ENCODE data around the gene SSUH2.

Gene SSUH2

DNA sequence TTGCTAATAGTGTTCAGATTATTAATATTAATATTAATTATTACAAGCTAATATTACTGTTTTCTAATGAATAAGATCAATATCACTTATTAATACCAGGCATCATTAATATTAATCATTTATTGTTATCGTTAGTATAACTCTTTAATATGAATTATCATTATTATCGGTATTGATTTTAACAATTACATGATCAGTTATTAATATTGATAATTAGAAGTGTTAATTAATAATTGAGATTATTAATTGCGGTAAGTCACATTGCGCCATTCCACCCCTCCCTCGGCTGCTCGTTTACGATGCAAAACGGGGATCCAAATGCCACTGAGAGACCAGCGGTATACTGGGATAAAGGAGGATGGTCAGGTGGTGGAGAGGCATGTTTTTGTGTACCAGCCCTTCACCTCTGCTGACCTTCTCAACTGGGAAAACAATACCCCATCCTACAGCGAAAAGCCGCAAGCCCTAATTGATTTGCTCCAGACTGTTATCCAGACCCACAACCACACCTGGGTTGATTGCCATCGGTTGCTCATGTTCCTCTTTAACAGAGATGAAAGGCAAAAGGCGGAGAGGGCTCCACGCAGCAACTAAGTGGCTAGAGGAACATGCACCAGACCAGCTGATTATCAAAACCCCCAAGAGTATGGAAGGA, 28.6 kb upstream of the SSUH2 start:
- Histone ChIP-seq H3K9ac (ENCODE audit: low read length) (no peak overlapping the region), H3K4me3 (ENCODE audit: low read depth in 1 of 2, low read length in 2 of 2) (no peak overlapping the region), H3K27me3 (ENCODE audit: control insufficient read depth in 1 of 2, insufficient read depth in 2 of 2, low read length in 2 of 2) (no peaks in the 10 kb centered on the region), H3K4me1 (ENCODE audit: insufficient read depth, low read length) (no peaks in the 10 kb centered on the region), H3K36me3 (ENCODE audit: insufficient read depth, low read length) (no peaks in the 10 kb centered on the region), H3K9me3 (ENCODE audit: low read length) (no peaks in the 10 kb centered on the region), H3K27ac (ENCODE audit: low read depth, low read length) (no peak overlapping the region)

DNA sequence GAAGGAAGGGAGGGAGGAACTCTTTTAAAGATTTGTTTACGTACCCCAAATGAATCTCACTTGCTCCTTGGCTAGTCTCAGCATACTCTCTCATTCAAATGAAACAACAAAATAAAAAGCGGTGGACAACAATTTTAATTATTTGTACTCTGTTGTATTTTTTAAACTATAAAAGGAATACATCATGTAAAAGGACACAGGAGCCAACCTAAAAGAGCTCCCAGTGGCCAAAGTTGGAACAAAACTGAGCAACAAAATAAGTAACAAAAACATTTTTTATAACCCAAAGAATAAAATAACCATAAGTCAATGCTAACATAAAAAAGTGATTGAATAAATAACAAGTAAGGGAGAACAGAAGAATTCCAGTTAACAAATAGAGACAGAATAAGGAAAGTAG, 24.4 kb upstream of the SSUH2 start:
- Histone ChIP-seq H3K9ac (ENCODE audit: low read length) (no peak overlapping the region), H3K4me3 (ENCODE audit: low read depth in 1 of 2, low read length in 2 of 2) (no peak overlapping the region), H3K4me1 (ENCODE audit: insufficient read depth, low read length) (no peaks in the 10 kb centered on the region), H3K9me3 (ENCODE audit: low read length) (no peaks in the 10 kb centered on the region), H3K36me3 (ENCODE audit: insufficient read depth, low read length) (no peaks in the 10 kb centered on the region), H3K27ac (ENCODE audit: low read depth, low read length) (no peak overlapping the region), H3K27me3 (ENCODE audit: control insufficient read depth in 1 of 2, insufficient read depth in 2 of 2, low read length in 2 of 2) (no peaks in the 10 kb centered on the region)

DNA sequence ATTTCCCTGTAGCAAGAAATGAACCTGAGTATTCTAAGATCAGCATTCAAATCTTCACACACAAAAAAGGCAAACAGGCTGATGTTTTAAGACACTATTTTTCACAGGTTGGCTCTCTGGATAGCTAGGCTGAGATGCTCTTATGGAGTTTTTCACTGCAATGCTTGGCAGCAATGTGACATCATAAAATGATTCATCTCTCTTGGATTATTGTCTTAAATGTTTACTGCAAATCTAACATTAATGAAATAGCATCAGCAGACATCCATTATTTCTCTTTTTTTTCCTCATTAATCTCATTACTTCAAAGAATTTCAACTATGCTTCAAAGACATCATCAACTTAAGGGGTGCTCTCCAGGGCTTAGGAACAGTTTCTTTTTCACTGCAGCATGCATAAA, 23.6 kb upstream of the SSUH2 start:
- H3K27ac ChIP-seq (ENCODE audit: low read depth, low read length), result no peak overlapping the region
- no peak overlapping the region for H3K4me3 ChIP-seq (ENCODE audit: low read depth in 1 of 2, low read length in 2 of 2)
- H3K36me3 ChIP-seq (ENCODE audit: insufficient read depth, low read length), result no peaks in the 10 kb centered on the region
- no peaks in the 10 kb centered on the region for H3K27me3 ChIP-seq (ENCODE audit: control insufficient read depth in 1 of 2, insufficient read depth in 2 of 2, low read length in 2 of 2)
- no peaks in the 10 kb centered on the region for H3K9me3 ChIP-seq (ENCODE audit: low read length)
- H3K9ac ChIP-seq (ENCODE audit: low read length), result no peak overlapping the region
- no peaks in the 10 kb centered on the region for H3K4me1 ChIP-seq (ENCODE audit: insufficient read depth, low read length)

DNA sequence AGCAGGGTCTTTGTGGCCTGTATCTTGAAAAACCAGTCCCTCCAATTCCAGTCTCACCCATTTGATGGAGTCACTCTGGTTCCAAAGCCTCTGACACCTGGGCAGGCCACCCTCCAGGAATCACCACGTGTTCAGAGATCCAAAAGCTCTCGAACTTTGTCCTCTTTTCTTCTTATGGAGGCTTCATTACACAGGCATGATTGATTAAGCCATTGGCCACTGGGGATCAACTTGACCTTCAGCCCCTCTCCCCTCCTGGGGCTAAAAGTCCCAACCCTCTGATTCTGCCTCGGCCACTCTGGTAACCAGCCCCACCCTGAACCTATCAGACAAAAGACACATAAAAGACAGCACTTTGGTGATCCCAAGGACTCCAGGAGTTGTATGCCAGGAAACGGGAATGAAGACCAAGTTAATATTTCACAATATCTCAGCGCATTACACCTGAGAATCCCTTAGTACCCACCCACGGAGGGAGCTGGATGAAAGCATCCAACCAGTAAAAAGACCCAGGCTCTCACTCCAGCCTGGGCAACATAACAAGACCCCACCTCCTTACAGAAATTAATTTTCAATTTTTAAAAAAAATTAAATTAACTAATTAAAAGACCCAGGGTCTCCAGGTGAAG, 23.0 kb upstream of the SSUH2 start:
- H3K4me1 ChIP-seq (ENCODE audit: insufficient read depth, low read length), result no peaks in the 10 kb centered on the region
- H3K27ac ChIP-seq (ENCODE audit: low read depth, low read length), result no peak overlapping the region
- no peaks in the 10 kb centered on the region for H3K36me3 ChIP-seq (ENCODE audit: insufficient read depth, low read length)
- H3K9me3 ChIP-seq (ENCODE audit: low read length), result no peaks in the 10 kb centered on the region
- H3K9ac ChIP-seq (ENCODE audit: low read length), result no peak overlapping the region
- H3K4me3 ChIP-seq (ENCODE audit: low read depth in 1 of 2, low read length in 2 of 2), result no peak overlapping the region
- H3K27me3 ChIP-seq (ENCODE audit: control insufficient read depth in 1 of 2, insufficient read depth in 2 of 2, low read length in 2 of 2), result no peaks in the 10 kb centered on the region

DNA sequence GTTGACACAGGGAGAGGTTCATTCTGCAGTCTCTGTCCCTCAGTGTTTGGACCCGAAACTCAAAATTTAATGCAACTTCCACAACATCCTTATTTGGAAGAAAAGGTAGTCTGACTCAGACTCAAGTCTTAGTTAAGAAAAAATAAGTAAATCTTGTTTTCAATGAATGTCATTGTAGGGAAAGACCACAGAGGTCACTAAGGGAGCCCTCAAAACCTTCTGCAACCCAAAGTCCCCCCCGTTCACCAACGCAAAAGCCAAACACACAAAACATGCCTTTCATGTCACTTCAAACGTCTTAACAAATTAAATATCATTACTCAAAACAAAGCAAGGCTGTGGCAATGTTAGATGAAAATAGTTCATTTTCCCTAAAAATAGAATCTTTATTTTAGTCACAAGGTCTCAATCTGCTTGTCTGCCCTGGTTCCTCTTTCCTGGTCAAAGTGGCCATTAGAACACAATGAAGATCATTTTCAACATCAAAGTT, 20.9 kb upstream of the SSUH2 start:
- Histone ChIP-seq H3K9me3 (ENCODE audit: low read length) (no peaks in the 10 kb centered on the region), H3K4me3 (ENCODE audit: low read depth in 1 of 2, low read length in 2 of 2) (no peak overlapping the region), H3K4me1 (ENCODE audit: insufficient read depth, low read length) (no peaks in the 10 kb centered on the region), H3K27ac (ENCODE audit: low read depth, low read length) (no peak overlapping the region), H3K36me3 (ENCODE audit: insufficient read depth, low read length) (no peaks in the 10 kb centered on the region), H3K27me3 (ENCODE audit: control insufficient read depth in 1 of 2, insufficient read depth in 2 of 2, low read length in 2 of 2) (no peaks in the 10 kb centered on the region), H3K9ac (ENCODE audit: low read length) (no peak overlapping the region)

DNA sequence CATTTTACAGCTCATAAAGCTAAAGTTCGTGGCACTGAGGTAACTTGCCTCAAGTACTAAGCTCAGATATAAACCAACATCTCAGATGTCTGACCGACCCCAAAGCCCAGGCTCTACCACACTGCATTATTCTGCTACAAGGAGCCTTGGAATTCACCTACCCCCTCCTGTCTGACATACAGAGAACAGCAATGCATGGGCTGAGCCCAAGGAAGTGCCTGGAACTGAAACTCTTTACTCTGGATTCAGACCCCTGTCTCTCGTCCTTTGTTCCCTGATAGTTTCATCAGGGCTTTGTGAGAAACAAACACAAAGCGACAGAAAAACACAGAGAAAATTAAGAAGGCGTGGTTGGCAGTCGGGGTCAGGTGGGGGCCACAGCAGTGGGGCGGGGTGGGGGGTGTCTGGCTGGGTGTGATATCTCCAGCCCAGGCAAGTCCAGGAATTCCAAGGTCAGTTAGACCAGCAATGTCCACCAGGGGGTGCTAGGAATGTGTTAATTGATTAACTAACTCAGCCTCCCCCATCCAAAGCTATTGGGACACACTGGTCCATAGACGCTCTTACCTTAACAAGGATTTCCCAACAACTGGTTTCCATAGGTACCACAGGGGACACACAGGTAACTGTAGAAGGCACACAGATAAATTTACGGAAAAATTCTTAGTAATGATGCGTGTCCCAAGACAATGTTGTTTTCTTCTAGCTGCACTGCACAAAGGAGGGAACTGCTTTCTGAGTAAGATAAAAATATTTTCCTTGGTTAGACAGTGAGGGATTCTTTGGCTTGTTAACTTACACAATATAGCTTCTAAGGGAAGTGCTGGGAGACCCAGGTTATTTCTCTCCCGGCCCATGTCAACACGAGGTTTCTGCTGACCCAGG, 18.8 kb upstream of the SSUH2 start:
- Histone ChIP-seq H3K9me3 (ENCODE audit: low read length) (no peaks in the 10 kb centered on the region), H3K27me3 (ENCODE audit: control insufficient read depth in 1 of 2, insufficient read depth in 2 of 2, low read length in 2 of 2) (no peaks in the 10 kb centered on the region), H3K36me3 (ENCODE audit: insufficient read depth, low read length) (no peaks in the 10 kb centered on the region), H3K4me1 (ENCODE audit: insufficient read depth, low read length) (no peaks in the 10 kb centered on the region), H3K9ac (ENCODE audit: low read length) (no peak overlapping the region), H3K4me3 (ENCODE audit: low read depth in 1 of 2, low read length in 2 of 2) (no peak overlapping the region), H3K27ac (ENCODE audit: low read depth, low read length) (no peak overlapping the region)

DNA sequence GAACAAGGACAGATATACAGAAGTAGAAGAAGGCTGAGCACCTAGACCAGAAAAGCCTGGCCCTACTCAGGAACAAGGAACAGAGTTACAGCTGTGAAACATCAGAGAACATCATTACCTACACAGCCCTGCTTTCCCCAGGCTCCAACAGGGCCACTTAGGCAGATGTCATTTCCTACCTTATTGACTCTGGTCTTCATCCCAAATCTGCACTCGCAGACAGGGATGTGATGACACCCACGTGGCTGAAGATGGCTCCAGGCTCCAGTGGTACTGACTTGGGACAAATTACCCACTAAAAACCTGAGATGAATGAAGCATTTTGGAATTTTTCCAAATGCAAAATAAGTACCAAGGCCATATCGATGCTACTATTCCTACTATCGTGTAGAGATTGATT, 18.0 kb upstream of the SSUH2 start:
- Histone ChIP-seq H3K27me3 (ENCODE audit: control insufficient read depth in 1 of 2, insufficient read depth in 2 of 2, low read length in 2 of 2) (no peaks in the 10 kb centered on the region), H3K4me1 (ENCODE audit: insufficient read depth, low read length) (no peaks in the 10 kb centered on the region), H3K9me3 (ENCODE audit: low read length) (no peaks in the 10 kb centered on the region), H3K27ac (ENCODE audit: low read depth, low read length) (no peak overlapping the region), H3K4me3 (ENCODE audit: low read depth in 1 of 2, low read length in 2 of 2) (no peak overlapping the region), H3K9ac (ENCODE audit: low read length) (no peak overlapping the region), H3K36me3 (ENCODE audit: insufficient read depth, low read length) (no peaks in the 10 kb centered on the region)

DNA sequence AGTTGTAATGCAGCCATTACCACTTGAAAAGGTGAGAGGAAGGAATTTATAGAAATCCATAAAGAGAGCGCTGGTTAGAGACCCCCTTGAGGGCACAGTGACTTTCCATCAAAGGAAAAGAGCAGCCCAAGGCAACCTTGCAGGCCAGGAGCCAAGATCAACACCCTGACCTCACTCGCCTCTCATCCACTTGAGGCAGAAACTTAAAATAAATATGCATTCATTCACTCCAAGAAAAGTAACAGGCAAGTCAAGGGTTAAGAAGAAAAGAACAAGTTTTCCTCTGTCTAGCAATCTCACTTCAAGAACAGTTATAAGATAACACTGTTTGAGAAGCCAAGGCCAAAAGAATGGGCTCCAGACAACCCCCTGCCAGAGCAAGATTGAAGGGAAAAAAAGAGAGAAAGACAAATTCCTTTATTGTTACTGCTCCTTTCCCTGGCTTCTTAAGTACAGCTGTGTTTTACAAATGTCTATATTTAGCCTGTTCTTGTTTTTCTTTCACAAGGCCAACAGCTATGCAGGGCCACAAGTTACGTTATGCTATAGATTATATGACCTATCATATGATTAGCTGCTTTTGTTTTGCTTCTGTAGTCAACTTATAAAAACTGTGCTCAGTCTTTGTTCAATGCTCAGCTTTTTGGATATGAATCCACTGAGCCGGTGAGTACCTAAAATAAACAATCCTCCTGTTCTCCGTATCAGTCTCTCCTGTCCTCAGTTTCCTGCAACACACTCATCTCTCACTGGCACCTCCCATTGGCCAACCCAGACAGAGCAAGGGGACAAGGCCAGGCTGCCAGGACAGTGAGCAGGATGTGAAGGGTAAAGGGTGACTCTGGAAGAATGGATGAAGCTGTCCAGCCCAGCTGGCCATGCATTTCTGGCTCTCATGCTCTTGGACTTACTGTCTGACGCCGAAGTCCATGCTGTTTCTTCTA, 15.8 kb upstream of the SSUH2 start:
- Histone ChIP-seq H3K36me3 (ENCODE audit: insufficient read depth, low read length) (no peaks in the 10 kb centered on the region), H3K9me3 (ENCODE audit: low read length) (no peaks in the 10 kb centered on the region), H3K27me3 (ENCODE audit: control insufficient read depth in 1 of 2, insufficient read depth in 2 of 2, low read length in 2 of 2) (no peaks in the 10 kb centered on the region), H3K27ac (ENCODE audit: low read depth, low read length) (no peak overlapping the region), H3K4me3 (ENCODE audit: low read depth in 1 of 2, low read length in 2 of 2) (no peak overlapping the region), H3K9ac (ENCODE audit: low read length) (no peak overlapping the region), H3K4me1 (ENCODE audit: insufficient read depth, low read length) (no peaks in the 10 kb centered on the region)

DNA sequence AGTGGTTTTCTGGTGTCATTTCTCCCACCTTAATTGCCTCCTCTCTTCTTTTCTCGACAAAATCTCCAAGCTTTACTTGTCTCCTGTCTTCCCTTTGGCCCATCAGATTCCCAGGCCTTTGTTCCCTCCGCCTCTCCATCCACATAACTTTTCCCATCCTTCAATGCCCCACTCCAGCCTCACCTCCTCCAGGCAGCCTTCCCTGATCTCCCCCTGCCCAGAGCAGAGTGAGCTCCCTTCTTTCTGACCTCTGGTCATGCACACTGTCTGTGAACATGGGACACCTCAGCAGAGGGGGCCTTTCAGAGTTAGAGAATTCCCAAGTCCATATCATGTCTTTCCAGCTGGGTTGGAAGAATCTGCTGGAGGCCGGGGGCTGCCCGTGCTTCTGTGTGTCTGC, 14.6 kb upstream of the SSUH2 start:
- Histone ChIP-seq H3K27ac (ENCODE audit: low read depth, low read length) (no peak overlapping the region), H3K4me1 (ENCODE audit: insufficient read depth, low read length) (no peaks in the 10 kb centered on the region)

DNA sequence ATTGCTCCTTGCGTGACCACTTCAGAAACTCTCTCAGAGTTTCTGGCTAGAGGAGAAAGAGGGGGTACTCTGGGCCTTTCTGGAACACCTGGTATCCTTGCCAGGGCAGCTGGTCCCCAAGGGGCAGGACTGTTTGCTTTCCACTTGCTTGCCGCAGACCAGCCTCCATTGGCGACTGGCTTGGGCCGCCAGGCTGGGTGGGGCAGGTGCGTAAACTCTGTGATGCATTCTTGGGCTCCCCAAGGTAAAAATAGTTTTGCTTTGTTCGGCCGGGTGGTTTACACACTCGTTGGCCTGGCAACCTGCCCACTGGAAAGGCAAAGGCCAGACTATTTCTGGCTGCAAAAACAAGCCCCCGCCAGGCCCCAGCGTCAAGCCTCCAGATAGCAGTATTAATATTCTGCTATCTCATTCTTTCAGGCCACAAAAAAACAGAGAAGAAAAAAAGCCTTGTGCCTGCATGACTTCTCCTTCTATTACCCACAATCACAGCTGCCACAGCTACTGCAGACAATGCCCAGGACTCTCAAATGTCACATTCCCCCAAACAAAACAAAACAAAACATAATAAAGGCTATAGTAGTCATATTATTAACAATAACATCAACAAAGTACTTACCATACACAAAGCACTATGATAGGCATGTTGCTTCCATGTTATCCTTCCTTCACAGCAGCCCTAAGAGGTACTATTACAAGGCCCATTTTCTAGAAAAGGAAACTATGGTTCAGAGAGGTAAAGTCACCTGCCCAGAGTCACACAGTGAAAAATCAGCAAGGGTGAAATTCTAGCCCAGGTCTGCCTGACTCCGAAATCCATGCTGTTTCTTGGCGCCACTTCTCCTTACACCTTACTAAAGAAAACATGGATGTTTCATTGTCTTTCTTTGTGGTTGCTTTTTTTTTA, 14.0 kb upstream of the SSUH2 start:
- no peaks in the 10 kb centered on the region for H3K27me3 ChIP-seq (ENCODE audit: control insufficient read depth in 1 of 2, insufficient read depth in 2 of 2, low read length in 2 of 2)
- no peaks in the 10 kb centered on the region for H3K4me1 ChIP-seq (ENCODE audit: insufficient read depth, low read length)
- H3K9me3 ChIP-seq (ENCODE audit: low read length), result no peaks in the 10 kb centered on the region
- H3K27ac ChIP-seq (ENCODE audit: low read depth, low read length), result no peak overlapping the region
- H3K36me3 ChIP-seq (ENCODE audit: insufficient read depth, low read length), result no peaks in the 10 kb centered on the region
- H3K4me3 ChIP-seq (ENCODE audit: low read depth in 1 of 2, low read length in 2 of 2), result no peak overlapping the region
- no peak overlapping the region for H3K9ac ChIP-seq (ENCODE audit: low read length)

More for the DNA sequence above, 14.6 kb upstream of the SSUH2 start:
- no peak overlapping the region for H3K4me3 ChIP-seq (ENCODE audit: low read depth in 1 of 2, low read length in 2 of 2)
- no peaks in the 10 kb centered on the region for H3K27me3 ChIP-seq (ENCODE audit: control insufficient read depth in 1 of 2, insufficient read depth in 2 of 2, low read length in 2 of 2)
- H3K9me3 ChIP-seq (ENCODE audit: low read length), result no peaks in the 10 kb centered on the region
- H3K36me3 ChIP-seq (ENCODE audit: insufficient read depth, low read length), result no peaks in the 10 kb centered on the region
- H3K9ac ChIP-seq (ENCODE audit: low read length), result no peak overlapping the region

Measured in muscle layer of colon (tissue), 2 donors.